CD4-positive, alpha-beta T cell (primary cell): ENCODE data around the gene ARSG. TPM values are rescaled to one million over a fixed set of nuclear protein-coding genes. Genes with fewer than 3 reads are reported as not detected.

Experiments
- ATAC-seq: fragments of 200-7000 bp; cut with Tn5 transposase; one replicate; pipeline ENCODE4 v1.10.0; 2022; ENCODE audit warnings: mild to moderate bottlenecking; ENCODE audit not compliant: poor library complexity
- CTCF ChIA-PET: fragments of 350-600 bp; sonication (Branson Sonifier 250); formaldehyde crosslinking; loops from one replicate; lab custom pipeline; 2021; ENCODE audit warnings: antibody characterized with exemption, inconsistent platforms; lab: Charles Lee
- POLR2A ChIA-PET: fragments of 350-600 bp; sonication (Branson Sonifier 250); formaldehyde crosslinking; loops from one replicate; lab custom pipeline; 2021; ENCODE audit warnings: antibody characterized with exemption, inconsistent platforms; lab: Charles Lee
- DNase-seq, 14 experiments: peaks; one replicate each; pipeline ENCODE4 v3.0.0-alpha.2; 2013 to 2020; ENCODE audit warnings: mixed read lengths in 2 of 14
- H3K27ac ChIP-seq, 2 donors: one replicate each; pipeline versions ENCODE4 v1.5.1 to v1.7.0; 2013; ENCODE audit warnings: low read length in 2 of 2, low read depth in 1 of 2, mild to moderate bottlenecking in 1 of 2
- H3K27me3 ChIP-seq, 2 experiments: 1 replicate in 1 of 2; 2 replicates in 1 of 2; pipeline versions ENCODE4 v1.6.1 to v1.7.0; 2013; ENCODE audit warnings: low read length in 2 of 2, control low read depth in 1 of 2, mild to moderate bottlenecking in 1 of 2, moderate library complexity in 1 of 2; ENCODE audit not compliant: insufficient read depth in 2 of 2, control insufficient read depth in 1 of 2
- H3K36me3 ChIP-seq: one replicate; pipeline ENCODE4 v1.6.1; 2013; ENCODE audit warnings: low read length, control low read depth; ENCODE audit not compliant: insufficient read depth
- H3K4me1 ChIP-seq: one replicate; pipeline ENCODE4 v1.6.1; 2013; ENCODE audit warnings: low read length, control low read depth; ENCODE audit not compliant: insufficient read depth
- H3K4me3 ChIP-seq: one replicate; pipeline ENCODE4 v1.5.1; 2013; ENCODE audit warnings: mild to moderate bottlenecking, low read length, moderate library complexity
- H3K9me3 ChIP-seq, 2 experiments: 1 replicate in 1 of 2; 2 replicates in 1 of 2; pipeline versions ENCODE4 v1.6.1 to v1.7.0; 2013; ENCODE audit warnings: low read length in 2 of 2, mild to moderate bottlenecking in 2 of 2, control low read depth in 1 of 2, moderate library complexity in 1 of 2; ENCODE audit not compliant: control insufficient read depth in 1 of 2, insufficient read depth in 1 of 2
- H3K27ac Mint-ChIP-seq: one replicate; pipeline ENCODE4 v1.8.0; 2020; ENCODE audit warnings: mixed read lengths
- H3K27me3 Mint-ChIP-seq: one replicate; pipeline ENCODE4 v1.8.0; 2021; ENCODE audit warnings: mixed read lengths
- H3K36me3 Mint-ChIP-seq: one replicate; pipeline ENCODE4 v1.8.0; 2021; ENCODE audit warnings: low read depth, mixed read lengths
- H3K4me1 Mint-ChIP-seq: one replicate; pipeline ENCODE4 v1.8.0; 2021; ENCODE audit warnings: low read depth, mixed read lengths
- H3K4me3 Mint-ChIP-seq: one replicate; pipeline ENCODE4 v1.8.0; 2020; ENCODE audit warnings: mild to moderate bottlenecking, mixed read lengths
- H3K9me3 Mint-ChIP-seq: one replicate; pipeline ENCODE4 v1.8.0; 2020; ENCODE audit warnings: mixed read lengths
- CTCF ChIP-seq: fragments of 200-600 bp; IDR thresholded peaks from one replicate; pipeline ENCODE4 v1.8.0; 2022; ENCODE audit warnings: antibody characterized with exemption, mild to moderate bottlenecking
- intact Hi-C, 2 experiments: fragments of 100-400 bp; cut with DNase I in 1 of 2; cut with micrococcal nuclease in 1 of 2; formaldehyde crosslinking; loops; one replicate each; pipeline versions ENCODE4 v1.15.1 to v1.9.0; 2023 to 2025; cut with DNase I, micrococcal nuclease
- total RNA-seq, 174 experiments: library from RNA in 2 of 174; stranded (reverse) in 2 of 174; gene quantifications; one replicate each; pipeline ENCODE4 v1.2.3 and lab custom pipeline; 2021 to 2026

ARSG gene
- total RNA-seq, 2 experiments from 2014 or later: 13.8 to 16.0 TPM

- peak in 1 of 14 experiments; percentile 48 for DNase-seq
- no peak for ATAC-seq
- H3K27me3 ChIP-seq: no peaks in the 10 kb centered on the region
- POLR2A ChIA-PET: interaction anchor here (0.7 to 2.1 kb wide), 12 partner anchors 20 to 292 kb away, joined by 3 to 24 read pairs (median 4); partner anchors contain the start of genes AMZ2, ARSG and SLC16A6
- no peaks in the 10 kb centered on the region for H3K9me3 ChIP-seq
- Mint-ChIP-seq H3K4me3 (no peak overlapping the region), H3K27me3 (no peaks in the 10 kb centered on the region), H3K27ac (peak overlapping the region; percentile 78), H3K36me3 (no peaks in the 10 kb centered on the region), H3K9me3 (no peaks in the 10 kb centered on the region), H3K4me1 (peaks cover 55% of the 10 kb centered on the region)
- CTCF ChIA-PET: no interaction called here
- peaks cover 52% of the 10 kb centered on the region for H3K4me1 ChIP-seq
- no peak overlapping the region for H3K4me3 ChIP-seq
- H3K27ac ChIP-seq: no peak overlapping the region
- H3K36me3 ChIP-seq: no peaks in the 10 kb centered on the region
- TF ChIP-seq CTCF: no peak
- intact Hi-C loops: loop anchor here in 1 of 2 experiments (10.0 kb wide), 1 partner anchor 256 kb away; no protein-coding TSS in a partner anchor
Observed at GRCh38 chr17:68461122-68461539, 169.8 kb downstream of the ARSG start.

- Mint-ChIP-seq H3K9me3 (no peaks in the 10 kb centered on the region), H3K27me3 (no peaks in the 10 kb centered on the region), H3K4me3 (no peak overlapping the region), H3K27ac (no peak overlapping the region), H3K36me3 (no peaks in the 10 kb centered on the region), H3K4me1 (peaks cover 50% of the 10 kb centered on the region)
- Histone ChIP-seq H3K27ac (peak overlapping the region in 1 of 2 donors; percentile 20), H3K4me3 (no peak overlapping the region), H3K27me3 (no peaks in the 10 kb centered on the region), H3K4me1 (peaks cover 47% of the 10 kb centered on the region), H3K9me3 (no peaks in the 10 kb centered on the region), H3K36me3 (no peaks in the 10 kb centered on the region)
- ChIA-PET CTCF (interaction anchor here (1.3 kb wide), 1 partner anchor 30 kb away, joined by 3 read pairs; no protein-coding TSS in a partner anchor), POLR2A (interaction anchor here (0.9 to 2.1 kb wide), 6 partner anchors 25 to 292 kb away, joined by 3 to 24 read pairs (median 6); partner anchors contain the start of genes ARSG and SLC16A6)
- no peak for TF ChIP-seq CTCF
- intact Hi-C loops: loop anchor here in 1 of 2 experiments (10.0 kb wide), 1 partner anchor 257 kb away; no protein-coding TSS in a partner anchor
- DNase-seq (no peak), ATAC-seq (no peak)
Observed at GRCh38 chr17:68461589-68461988, 170.3 kb downstream of the ARSG start.

- H3K27me3 Mint-ChIP-seq: no peaks in the 10 kb centered on the region
- DNase-seq (peak; percentile 44 to 91 (median 56)), ATAC-seq (peak; percentile 77)
- Histone ChIP-seq H3K9me3 (no peaks in the 10 kb centered on the region), H3K4me1 (peaks cover 41% of the 10 kb centered on the region), H3K4me3 (no peak overlapping the region), H3K36me3 (no peaks in the 10 kb centered on the region), H3K27me3 (peaks cover 0 to 2% of the 10 kb centered on the region in 2 experiments), H3K27ac (no peak overlapping the region)
- H3K4me3 Mint-ChIP-seq: no peak overlapping the region
- H3K9me3 Mint-ChIP-seq: no peaks in the 10 kb centered on the region
- intact Hi-C loops: loop anchor here (1.0 to 10.0 kb wide), 7 partner anchors 26 to 500 kb away; no protein-coding TSS in a partner anchor
- peaks cover 47% of the 10 kb centered on the region for H3K4me1 Mint-ChIP-seq
- CTCF ChIA-PET: interaction anchor here (0.8 to 1.4 kb wide), 4 partner anchors 23 to 405 kb away, joined by 3 to 4 read pairs (median 3); no protein-coding TSS in a partner anchor
- POLR2A ChIA-PET: interaction anchor here (0.7 kb wide), 1 partner anchor 22 kb away, joined by 3 read pairs; no protein-coding TSS in a partner anchor
- H3K36me3 Mint-ChIP-seq: no peaks in the 10 kb centered on the region
- TF ChIP-seq CTCF: peak; percentile 71
- no peak overlapping the region for H3K27ac Mint-ChIP-seq
Observed at GRCh38 chr17:68462381-68463210, 171.3 kb downstream of the ARSG start.
